ENCODE results near the gene CAB39L. TPM values are rescaled to one million over a fixed set of nuclear protein-coding genes. Genes with fewer than 3 reads are reported as not detected.

CAB39L gene
- total and polyA plus RNA-seq, 2 donors from 2014 or later: 11.0 to 16.0 TPM

- Histone ChIP-seq H3K4me1 (ENCODE audit: control insufficient read depth in 2 of 3, insufficient read depth in 2 of 3, low read depth in 1 of 3, low read length in 3 of 3) (no peaks in the 10 kb centered on the region), H3K27ac (ENCODE audit: low read depth in 2 of 2, low read length in 2 of 2) (no peak overlapping the region), H3K9ac (ENCODE audit: low read length in 3 of 3) (no peak overlapping the region), H3K36me3 (ENCODE audit: control insufficient read depth in 2 of 3, insufficient read depth in 3 of 3, low read length in 3 of 3) (no peaks in the 10 kb centered on the region), H3K27me3 (ENCODE audit: control insufficient read depth, insufficient read depth, low read length) (no peaks in the 10 kb centered on the region), H3K9me3 (ENCODE audit: control insufficient read depth in 2 of 3, insufficient read depth in 1 of 3, low read length in 3 of 3) (no peaks in the 10 kb centered on the region), H3K4me3 (ENCODE audit: low read length in 3 of 3) (no peak overlapping the region)
- FAIRE-seq: no peak
- no peak for DNase-seq
- TF ChIP-seq CTCF (IDR thresholded peaks at IDR 0.05; ENCODE audit: borderline replicate concordance, extremely low read depth, insufficient read depth): no peak
- intact Hi-C loops (cut with DNase I): no loop called here
These were observed 121.2 kb downstream of the CAB39L start for GRCh38 chr13:49322702-49323101.

GRCh38 chr13:49320975-49321374 is 122.9 kb downstream of the CAB39L start:
- H3K9ac ChIP-seq (ENCODE audit: low read length in 3 of 3): no peak overlapping the region
- no peaks in the 10 kb centered on the region for H3K9me3 ChIP-seq (ENCODE audit: control insufficient read depth in 2 of 3, insufficient read depth in 1 of 3, low read length in 3 of 3)
- intact Hi-C loops (cut with DNase I): no loop called here
- TF ChIP-seq CTCF (IDR thresholded peaks at IDR 0.05; ENCODE audit: borderline replicate concordance, extremely low read depth, insufficient read depth): no peak
- H3K27me3 ChIP-seq (ENCODE audit: control insufficient read depth, insufficient read depth, low read length): no peaks in the 10 kb centered on the region
- H3K4me3 ChIP-seq (ENCODE audit: low read length in 3 of 3): no peak overlapping the region
- no peak for DNase-seq
- no peak for FAIRE-seq
- H3K4me1 ChIP-seq (ENCODE audit: control insufficient read depth in 2 of 3, insufficient read depth in 2 of 3, low read depth in 1 of 3, low read length in 3 of 3): no peaks in the 10 kb centered on the region
- no peak overlapping the region for H3K27ac ChIP-seq (ENCODE audit: low read depth in 2 of 2, low read length in 2 of 2)
- no peaks in the 10 kb centered on the region for H3K36me3 ChIP-seq (ENCODE audit: control insufficient read depth in 2 of 3, insufficient read depth in 3 of 3, low read length in 3 of 3)

- intact Hi-C loops (cut with DNase I): no loop called here
- no peak for TF ChIP-seq CTCF (IDR thresholded peaks at IDR 0.05; ENCODE audit: borderline replicate concordance, extremely low read depth, insufficient read depth)
- no peaks in the 10 kb centered on the region for H3K36me3 ChIP-seq (ENCODE audit: control insufficient read depth in 2 of 3, insufficient read depth in 3 of 3, low read length in 3 of 3)
- H3K4me1 ChIP-seq (ENCODE audit: control insufficient read depth in 2 of 3, insufficient read depth in 2 of 3, low read depth in 1 of 3, low read length in 3 of 3): no peaks in the 10 kb centered on the region
- H3K27ac ChIP-seq (ENCODE audit: low read depth in 2 of 2, low read length in 2 of 2): no peak overlapping the region
- FAIRE-seq: no peak
- no peak for DNase-seq
- no peak overlapping the region for H3K9ac ChIP-seq (ENCODE audit: low read length in 3 of 3)
- no peaks in the 10 kb centered on the region for H3K9me3 ChIP-seq (ENCODE audit: control insufficient read depth in 2 of 3, insufficient read depth in 1 of 3, low read length in 3 of 3)
- H3K4me3 ChIP-seq (ENCODE audit: low read length in 3 of 3): no peak overlapping the region
- no peaks in the 10 kb centered on the region for H3K27me3 ChIP-seq (ENCODE audit: control insufficient read depth, insufficient read depth, low read length)
These were observed 123.9 kb downstream of the CAB39L start for GRCh38 chr13:49319951-49320350.

- FAIRE-seq: no peak
- H3K27ac ChIP-seq (ENCODE audit: low read depth in 2 of 2, low read length in 2 of 2): no peak overlapping the region
These were observed 124.3 kb downstream of the CAB39L start for GRCh38 chr13:49319551-49319950.

More at GRCh38 chr13:49319551-49319950, 124.3 kb downstream of the CAB39L start:
- Histone ChIP-seq H3K36me3 (ENCODE audit: control insufficient read depth in 2 of 3, insufficient read depth in 3 of 3, low read length in 3 of 3) (no peaks in the 10 kb centered on the region), H3K9ac (ENCODE audit: low read length in 3 of 3) (no peak overlapping the region), H3K4me3 (ENCODE audit: low read length in 3 of 3) (no peak overlapping the region), H3K27me3 (ENCODE audit: control insufficient read depth, insufficient read depth, low read length) (no peaks in the 10 kb centered on the region), H3K4me1 (ENCODE audit: control insufficient read depth in 2 of 3, insufficient read depth in 2 of 3, low read depth in 1 of 3, low read length in 3 of 3) (no peaks in the 10 kb centered on the region), H3K9me3 (ENCODE audit: control insufficient read depth in 2 of 3, insufficient read depth in 1 of 3, low read length in 3 of 3) (no peaks in the 10 kb centered on the region)
- intact Hi-C loops (cut with DNase I): no loop called here
- no peak for TF ChIP-seq CTCF (IDR thresholded peaks at IDR 0.05; ENCODE audit: borderline replicate concordance, extremely low read depth, insufficient read depth)
- DNase-seq: no peak
